ENCODE data around the gene LELP1.

Gene LELP1

DNA sequence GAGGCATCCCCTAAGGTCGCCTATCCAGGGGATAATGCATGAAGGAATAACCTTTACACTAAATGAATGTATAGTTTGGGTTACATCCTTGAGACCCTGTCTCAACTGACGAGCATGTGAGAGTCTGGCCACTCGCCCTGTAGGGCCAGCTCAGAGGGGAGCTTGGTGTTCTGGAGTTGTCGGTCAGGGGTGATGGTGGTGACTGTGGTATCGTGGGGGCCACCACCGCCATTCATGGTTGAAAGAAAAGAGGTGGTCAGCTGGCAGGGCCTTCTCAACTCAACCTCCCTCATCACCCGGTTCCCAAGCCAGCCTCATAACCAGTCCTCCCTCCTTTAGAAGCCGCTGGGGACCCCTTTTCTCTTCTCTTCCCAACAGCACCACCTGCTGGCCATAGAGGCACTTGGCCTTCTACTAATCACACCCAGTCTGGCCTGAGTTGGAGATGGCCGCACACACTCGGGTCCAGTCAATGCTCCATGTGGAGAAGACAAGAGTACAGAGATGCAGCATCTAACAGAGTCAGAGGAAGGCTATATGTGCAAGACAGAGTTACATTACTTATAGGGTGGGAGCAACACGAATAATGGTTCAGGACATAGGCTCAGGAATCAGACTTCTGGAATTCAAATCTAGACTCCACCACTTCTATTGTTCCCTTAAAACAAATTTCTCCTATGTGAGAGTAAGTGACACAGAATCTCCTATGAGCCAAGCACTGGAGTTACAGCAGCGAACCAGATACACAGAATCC lies 26.0 kb downstream of the LELP1 start:
- DNase-seq: peak in 2 of 14 donors; percentile 5 to 7

- no peak for DNase-seq
Measured at GRCh38 chr1:153231363-153231762, 28.1 kb downstream of the LELP1 start.

DNA sequence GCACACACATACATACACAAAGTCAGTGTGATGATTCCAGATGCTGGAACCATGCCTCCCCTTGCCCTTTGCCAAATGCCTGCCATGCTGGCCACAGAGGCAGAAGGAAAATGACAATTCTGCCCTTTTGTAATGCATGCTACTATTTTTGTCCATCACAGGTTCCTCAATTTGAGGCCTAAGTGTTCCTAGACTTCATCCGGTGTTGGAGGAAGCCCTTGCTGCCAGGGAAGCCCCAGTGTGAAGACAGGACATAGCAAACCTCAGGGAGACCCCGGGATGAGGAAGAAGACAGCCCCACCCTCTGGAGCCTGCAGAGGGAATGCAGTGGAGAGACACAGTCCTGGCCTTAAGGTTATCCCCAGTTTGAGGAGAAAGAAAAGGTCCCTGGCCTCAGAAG lies 28.6 kb downstream of the LELP1 start:
- no peak for DNase-seq

- DNase-seq: no peak
Measured at GRCh38 chr1:153232553-153232952, 29.3 kb downstream of the LELP1 start.

DNA sequence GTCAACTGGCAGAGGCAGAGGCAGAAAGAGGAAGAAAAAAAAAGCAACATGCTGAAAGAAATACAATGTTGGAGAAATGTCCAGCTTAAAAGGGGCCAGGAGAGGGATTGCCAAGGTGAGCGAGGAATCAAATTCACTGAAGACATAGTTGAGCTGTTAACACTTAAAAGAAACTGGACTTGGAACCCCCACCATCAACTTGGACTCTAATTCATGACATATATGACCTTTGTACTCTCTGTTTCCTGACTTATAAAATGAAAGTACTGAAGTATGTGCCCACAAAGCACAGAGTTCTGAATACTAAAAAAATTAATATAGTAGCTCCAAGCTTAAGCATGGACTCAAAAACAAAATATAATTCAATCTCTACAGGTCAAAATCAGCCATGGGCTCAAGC lies 30.2 kb downstream of the LELP1 start:
- DNase-seq: no peak

DNA sequence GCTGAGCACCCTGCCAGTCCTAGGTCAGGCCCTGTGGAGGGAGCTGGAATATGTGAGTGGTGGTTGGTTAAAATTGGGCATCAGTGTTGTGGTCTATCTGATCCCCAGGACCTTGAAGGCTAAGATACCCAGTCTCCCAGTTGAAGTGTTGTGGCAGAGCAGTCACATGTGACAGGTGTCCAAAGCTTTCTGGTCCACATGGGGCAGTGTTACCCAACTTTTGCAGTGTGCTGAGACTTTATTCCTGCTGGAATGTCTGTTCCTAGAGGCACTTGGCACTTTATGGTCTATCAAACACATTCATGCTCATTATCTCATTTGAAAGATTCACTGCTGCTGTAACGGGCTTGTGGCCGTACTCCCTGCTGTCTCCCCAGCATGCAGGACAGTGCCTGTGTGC lies 35.3 kb downstream of the LELP1 start:
- no peak for DNase-seq

GRCh38 chr1:153242160-153242559 lies 38.9 kb downstream of the LELP1 start:
- no peak for DNase-seq

DNA sequence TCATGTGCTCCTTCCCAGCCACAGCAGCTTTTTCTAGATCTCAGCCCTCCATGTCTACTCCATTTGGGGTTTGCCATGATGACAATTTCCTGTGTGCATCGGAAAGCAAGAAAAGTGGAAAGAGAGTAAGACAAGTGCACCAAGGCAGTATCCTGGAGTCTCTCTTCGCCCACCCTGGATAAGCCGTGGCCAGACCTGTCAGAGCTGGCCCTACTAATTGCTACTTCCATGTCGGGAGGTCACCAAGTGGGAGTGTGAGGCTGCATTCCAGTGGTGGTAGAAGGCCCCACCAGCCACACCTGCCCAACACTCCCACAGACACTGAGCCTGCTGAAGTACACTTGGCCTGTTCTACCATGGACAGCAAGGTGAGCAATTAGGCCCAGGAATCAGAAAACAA lies 42.2 kb downstream of the LELP1 start:
- DNase-seq: no peak

GRCh38 chr1:153246018-153246417 lies 42.8 kb downstream of the LELP1 start:
- no peak for DNase-seq

- no peak for DNase-seq
Measured at GRCh38 chr1:153246825-153247224, 43.6 kb downstream of the LELP1 start.

DNA sequence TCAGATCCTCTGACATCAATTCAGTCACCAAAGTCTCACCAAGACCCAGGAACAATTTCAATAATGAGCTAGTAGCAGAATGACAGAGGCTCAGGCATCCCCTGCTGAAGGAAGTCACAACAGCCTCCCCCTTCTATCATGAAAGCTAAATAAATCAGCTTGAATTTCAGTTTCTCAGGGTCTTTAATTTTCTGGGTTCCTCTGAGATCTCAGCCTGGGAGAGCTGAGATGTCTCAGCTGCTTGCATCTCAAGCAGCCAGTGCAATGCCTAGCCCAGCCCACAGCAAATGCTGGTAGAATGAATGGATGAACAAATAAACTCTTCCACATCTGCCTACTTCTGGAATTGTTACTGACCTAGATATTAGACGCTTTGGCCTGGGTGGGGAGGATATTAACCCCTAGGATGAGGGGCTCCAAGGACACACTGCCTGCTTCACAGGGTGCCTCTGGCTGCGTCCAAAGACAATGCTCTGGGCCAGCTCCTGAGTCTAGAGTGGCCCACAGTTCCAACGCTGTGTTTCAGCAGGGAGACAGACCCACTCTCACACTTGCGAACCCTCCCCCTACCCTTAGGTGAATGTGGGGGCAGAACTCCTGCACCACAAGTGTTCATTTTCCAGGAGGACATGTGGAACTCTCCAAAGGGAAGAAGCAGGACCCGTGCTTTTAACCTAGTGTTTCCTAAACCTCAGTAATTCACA lies 45.1 kb downstream of the LELP1 start:
- DNase-seq: no peak

- no peak for DNase-seq
Measured at GRCh38 chr1:153250166-153250565, 46.9 kb downstream of the LELP1 start.

- DNase-seq: no peak
Measured at GRCh38 chr1:153251087-153251486, 47.9 kb downstream of the LELP1 start.

GRCh38 chr1:153251562-153251961 lies 48.3 kb downstream of the LELP1 start:
- no peak for DNase-seq

- DNase-seq: no peak
Measured at GRCh38 chr1:153251988-153252387, 48.8 kb downstream of the LELP1 start.

- DNase-seq: no peak
Measured at GRCh38 chr1:153253076-153253475, 49.8 kb downstream of the LELP1 start.

DNA sequence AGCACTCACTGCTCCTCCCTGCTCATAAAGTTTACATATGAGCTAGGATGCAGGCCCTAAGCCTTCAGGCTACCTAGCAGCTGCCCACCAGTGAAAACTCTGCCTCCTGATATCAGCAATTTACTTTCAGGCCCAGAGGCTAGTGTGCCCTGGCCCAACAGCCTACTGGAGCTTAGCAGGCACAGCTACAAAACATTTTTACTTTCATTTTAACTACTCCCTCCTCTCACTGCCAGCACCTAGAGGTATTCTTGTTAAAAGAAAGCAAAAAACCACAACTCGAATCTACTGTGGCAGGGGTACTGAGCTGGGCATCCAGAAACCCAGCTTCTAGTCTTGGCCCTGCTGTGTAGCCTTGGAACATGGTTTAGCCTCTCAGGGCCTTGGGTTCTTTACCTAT lies 50.5 kb downstream of the LELP1 start:
- DNase-seq: no peak
